H1 (cell line): ENCODE measurements around the gene HEATR5A. TPM values are rescaled to one million over a fixed set of nuclear protein-coding genes. Genes with fewer than 3 reads are reported as not detected.

Experiments used
- CTCF ChIA-PET: fragments of 300-600 bp; sonication (Branson Sonifier 250); formaldehyde crosslinking; loops from one replicate; lab custom pipeline; 2021; ENCODE audit not compliant: partially characterized antibody; lab: Charles Lee
- POLR2A ChIA-PET: fragments of 300-600 bp; sonication (Branson Sonifier 250); formaldehyde crosslinking; loops from one replicate; lab custom pipeline; 2021; ENCODE audit warnings: inconsistent platforms; ENCODE audit not compliant: partially characterized antibody; lab: Charles Lee
- DNase-seq, 2 experiments: peaks; one replicate each; pipeline versions ENCODE4 v3.0.0 to v3.0.0-alpha.2; 2010 to 2022; ENCODE audit warnings: low spot score in 2 of 2, low read depth in 1 of 2, mixed read lengths in 1 of 2
- FAIRE-seq: peaks from 2 replicates; lab custom pipeline; 2011; peaks lifted over from hg19 to GRCh38; lab: Jason Lieb, UNC
- H2AFZ ChIP-seq: 2 replicates; pipeline ENCODE4 v1.8.1; 2012; ENCODE audit warnings: low read length, inconsistent platforms
- H2AK5ac ChIP-seq: 2 replicates; pipeline ENCODE4 v1.6.1; 2013; ENCODE audit warnings: low read depth, low read length
- H2BK120ac ChIP-seq: replicated peaks from 2 replicates; pipeline ENCODE3; 2013; ENCODE audit warnings: low read depth, low read length, inconsistent platforms
- H2BK12ac ChIP-seq: 2 replicates; pipeline ENCODE4 v1.6.1; 2013; ENCODE audit warnings: low read depth, low read length
- H2BK15ac ChIP-seq: 2 replicates; pipeline ENCODE4 v1.6.1; 2013; ENCODE audit warnings: low read length
- H2BK20ac ChIP-seq: 2 replicates; pipeline ENCODE4 v1.6.1; 2013; ENCODE audit warnings: low read length
- H2BK5ac ChIP-seq: 2 replicates; pipeline ENCODE4 v1.6.1; 2013; ENCODE audit warnings: low read depth, low read length
- H3K14ac ChIP-seq: 2 replicates; pipeline ENCODE4 v1.6.1; 2013; ENCODE audit warnings: inconsistent platforms; ENCODE audit not compliant: insufficient read length
- H3K18ac ChIP-seq: 2 replicates; pipeline ENCODE4 v1.6.1; 2013; ENCODE audit warnings: low read length; ENCODE audit errors: extremely low read depth
- H3K23ac ChIP-seq: 2 replicates; pipeline ENCODE4 v1.6.1; 2013; ENCODE audit warnings: inconsistent platforms; ENCODE audit not compliant: insufficient read length
- H3K23me2 ChIP-seq: 2 replicates; pipeline ENCODE4 v1.6.1; 2013; ENCODE audit warnings: low read depth, low read length
- H3K27ac ChIP-seq: 2 replicates; pipeline ENCODE4 v1.6.1; 2011; ENCODE audit warnings: low read depth, low read length, inconsistent platforms
- H3K27me3 ChIP-seq, 4 experiments: replicated peaks in 1 of 4; 1 replicate in 1 of 4; 2 replicates in 3 of 4; pipeline versions ENCODE4 v1.6.1 to v1.8.1; 2011 to 2013; ENCODE audit warnings: low read length in 3 of 4, mild to moderate bottlenecking in 3 of 4, inconsistent platforms in 2 of 4, mixed read lengths in 2 of 4, moderate library complexity in 1 of 4; ENCODE audit not compliant: control insufficient read depth in 3 of 4, insufficient read depth in 3 of 4; ENCODE audit errors: extremely low read depth in 1 of 4
- H3K36me3 ChIP-seq, 4 experiments: 2 replicates each; pipeline versions ENCODE4 v1.6.1 to v1.8.1; 2011 to 2013; ENCODE audit warnings: mild to moderate bottlenecking in 4 of 4, low read length in 3 of 4, moderate library complexity in 2 of 4, control low read depth in 1 of 4, inconsistent platforms in 1 of 4; ENCODE audit not compliant: insufficient read depth in 4 of 4, control insufficient read depth in 2 of 4
- H3K4ac ChIP-seq: replicated peaks from 2 replicates; pipeline ENCODE3; 2013; ENCODE audit warnings: low read length, low read depth, mixed read lengths, inconsistent platforms; ENCODE audit not compliant: insufficient read length
- H3K4me1 ChIP-seq, 4 experiments: replicated peaks in 1 of 4; 1 replicate in 1 of 4; 2 replicates in 3 of 4; pipeline versions ENCODE4 v1.6.1 to v1.8.1; 2011 to 2013; ENCODE audit warnings: low read length in 3 of 4, inconsistent platforms in 2 of 4, mixed read lengths in 1 of 4; ENCODE audit not compliant: insufficient read depth in 4 of 4, control insufficient read depth in 3 of 4
- H3K4me2 ChIP-seq, 2 experiments: 2 replicates each; pipeline versions ENCODE4 v1.6.1 to v1.8.1; 2011 to 2013; ENCODE audit warnings: low read depth in 2 of 2, low read length in 2 of 2, control low read depth in 1 of 2, inconsistent platforms in 1 of 2, mild to moderate bottlenecking in 1 of 2; ENCODE audit not compliant: insufficient read depth in 1 of 2
- H3K4me3 ChIP-seq, 4 experiments: fragments of 200-600, 300-600 bp in 1 of 4; sonication (generic), shearing (Covaris generic), sonication (Bioruptor Twin) in 1 of 4; 2 replicates each; pipeline versions ENCODE4 v1.5.1 to v1.8.1; 2011 to 2016; ENCODE audit warnings: low read length in 4 of 4, low read depth in 3 of 4, control low read depth in 2 of 4, inconsistent platforms in 2 of 4, mild to moderate bottlenecking in 2 of 4, mixed read lengths in 1 of 4, moderate library complexity in 1 of 4; ENCODE audit not compliant: insufficient read depth in 2 of 4; ENCODE audit errors: extremely low read depth in 1 of 4
- H3K56ac ChIP-seq: replicated peaks from 2 replicates; pipeline ENCODE3; 2013; ENCODE audit warnings: low read depth, mild to moderate bottlenecking, mixed read lengths, low read length, inconsistent platforms; ENCODE audit not compliant: insufficient read length
- H3K79me1 ChIP-seq: 2 replicates; pipeline ENCODE4 v1.6.1; 2013; ENCODE audit warnings: low read depth, low read length, control low read depth
- H3K79me2 ChIP-seq, 2 experiments: 2 replicates each; pipeline versions ENCODE4 v1.6.1 to v1.8.1; 2012 to 2013; ENCODE audit warnings: low read length in 2 of 2, mild to moderate bottlenecking in 2 of 2, inconsistent platforms in 1 of 2; ENCODE audit not compliant: insufficient read depth in 2 of 2, control insufficient read depth in 1 of 2
- H3K9ac ChIP-seq, 4 experiments: replicated peaks in 1 of 4; 1 replicate in 1 of 4; 2 replicates in 3 of 4; pipeline versions ENCODE4 v1.6.1 to v1.8.1; 2011 to 2013; ENCODE audit warnings: low read depth in 3 of 4, low read length in 3 of 4, control low read depth in 2 of 4, mild to moderate bottlenecking in 2 of 4, moderate library complexity in 2 of 4, inconsistent platforms in 1 of 4; ENCODE audit errors: extremely low read depth in 1 of 4
- H3K9me3 ChIP-seq, 2 experiments: 2 replicates each; pipeline versions ENCODE4 v1.6.1 to v1.8.1; 2012 to 2013; ENCODE audit warnings: mild to moderate bottlenecking in 2 of 2, moderate library complexity in 2 of 2, control low read depth in 1 of 2, inconsistent platforms in 1 of 2, low read depth in 1 of 2, low read length in 1 of 2, mixed read lengths in 1 of 2; ENCODE audit not compliant: insufficient read depth in 2 of 2
- H4K20me1 ChIP-seq, 2 experiments: replicated peaks in 1 of 2; 2 replicates each; pipeline versions ENCODE3 to v1.8.1; 2011 to 2013; ENCODE audit warnings: inconsistent platforms in 2 of 2, low read length in 2 of 2, mild to moderate bottlenecking in 1 of 2; ENCODE audit not compliant: insufficient read depth in 2 of 2, control insufficient read depth in 1 of 2
- H4K5ac ChIP-seq: 2 replicates; pipeline ENCODE4 v1.6.1; 2013; ENCODE audit warnings: low read length, low read depth, mixed read lengths, inconsistent platforms; ENCODE audit not compliant: insufficient read length
- H4K8ac ChIP-seq: 2 replicates; pipeline ENCODE4 v1.8.0; 2013; ENCODE audit warnings: mild to moderate bottlenecking, moderate library complexity, low read length, inconsistent platforms; ENCODE audit not compliant: insufficient read depth; ENCODE audit errors: extremely low read depth
- H4K91ac ChIP-seq: replicated peaks from 2 replicates; pipeline ENCODE3; 2013; ENCODE audit warnings: low read length, mixed read lengths, inconsistent platforms; ENCODE audit not compliant: insufficient read length
- ATF2 ChIP-seq: IDR thresholded peaks from 2 replicates; pipeline ENCODE4 v1.6.1; 2012; ENCODE audit warnings: low read length, inconsistent platforms
- BRCA1 ChIP-seq: IDR thresholded peaks from 2 replicates; pipeline ENCODE4 v1.6.1; 2012; ENCODE audit warnings: low read depth, low read length, improper control_type of control experiment
- GABPA ChIP-seq: IDR thresholded peaks from 2 replicates; pipeline ENCODE4 v1.6.1; 2011; ENCODE audit warnings: mild to moderate bottlenecking, low read length, moderate library complexity, borderline replicate concordance; ENCODE audit not compliant: insufficient read depth
- RFX5 ChIP-seq: IDR thresholded peaks from 2 replicates; pipeline ENCODE4 v1.6.1; 2011; ENCODE audit warnings: low read depth, low read length, improper control_type of control experiment, borderline replicate concordance
- SIX5 ChIP-seq: IDR thresholded peaks from 2 replicates; pipeline ENCODE4 v1.6.1; 2011; ENCODE audit warnings: mild to moderate bottlenecking, low read depth, low read length
- SP2 ChIP-seq: IDR thresholded peaks from 2 replicates; pipeline ENCODE4 v1.6.1; 2012; ENCODE audit warnings: mild to moderate bottlenecking, low read length, inconsistent platforms
- ZNF274 ChIP-seq: IDR thresholded peaks from 2 replicates; pipeline ENCODE4 v1.7.0; 2012; ENCODE audit warnings: low read length, borderline replicate concordance; ENCODE audit errors: extremely low read depth
- WGBS, 2 experiments: shearing (Covaris generic) in 1 of 2; methylation state at CpG; one replicate each; pipeline versions ENCODE4 v1.1.6 to v1.1.7; 2013 to 2015; ENCODE audit warnings: low lambda C conversion rate in 2 of 2, mixed read lengths in 2 of 2, inconsistent platforms in 1 of 2, low coverage in 1 of 2, missing lambda C conversion rate in 1 of 2; ENCODE audit not compliant: insufficient replicate concordance in 2 of 2, insufficient coverage in 1 of 2, insufficient read length in 1 of 2; ENCODE audit errors: extremely low coverage in 1 of 2, missing lambda C conversion rate in 1 of 2; 5-methylcytosine and 5-hydroxymethylcytosine counted together
- polyA plus RNA-seq, 7 experiments: library from polyadenylated mRNA; depleted of rRNA in 3 of 7; stranded (reverse) in 5 of 7; unstranded in 2 of 7; fragments of >200 nt in 5 of 7; fragments of 200-250 nt in 2 of 7; gene quantifications; 1 replicate in 5 of 7; 2 replicates in 1 of 7; 4 replicates in 1 of 7; pipeline versions ENCODE4 v1.2.1 to v1.2.3, GENCODE V29; 2011 to 2013; ENCODE audit warnings: missing spikeins in 2 of 7, mixed read lengths in 2 of 7
- total RNA-seq: library from RNA; stranded (reverse); fragmentation: NEBNext Ultra II Directional; extraction: Animal tissue kit (Norgen Biotek cat#: 25700); gene quantifications from 2 replicates; pipeline ENCODE4 v1.2.1, GENCODE V29; 2021

HEATR5A gene
- total and polyA plus RNA-seq, 2 of the 8 experiments (the other 6 are each of a cell fraction or from before 2014, with no cell fraction given) = 9.0 to 36.2 TPM

- no peak overlapping the region for H2BK120ac ChIP-seq
- H3K4me2 ChIP-seq = no peak overlapping the region
- H2BK5ac ChIP-seq = no peak overlapping the region
- no peak overlapping the region for H4K5ac ChIP-seq
- H3K9me3 ChIP-seq = no peaks in the 10 kb centered on the region
- CTCF ChIA-PET = interaction anchor here (2.1 kb wide), 1 partner anchor 14 kb away, joined by 6 read pairs; no protein-coding TSS in a partner anchor
- H4K20me1 ChIP-seq = no peaks in the 10 kb centered on the region
- H4K8ac ChIP-seq = no peak overlapping the region
- H2BK20ac ChIP-seq = no peak overlapping the region
- no peak overlapping the region for H2BK12ac ChIP-seq
- H3K4me3 ChIP-seq = no peak overlapping the region
- no peak overlapping the region for H4K91ac ChIP-seq
- no peak for DNase-seq
- H3K27me3 ChIP-seq = no peaks in the 10 kb centered on the region
- peaks cover 0 to 2% (median 0%) of the 10 kb centered on the region in 4 experiments; a peak in 2 of 8 replicates for H3K36me3 ChIP-seq
- TF ChIP-seq ZNF274 (no peak), BRCA1 (no peak), GABPA (no peak), ATF2 (no peak), SIX5 (no peak), SP2 (no peak), RFX5 (no peak)
- no peaks in the 10 kb centered on the region for H3K23me2 ChIP-seq
- no peaks in the 10 kb centered on the region for H3K79me1 ChIP-seq
- no peak overlapping the region for H3K56ac ChIP-seq
- no peak overlapping the region for H3K14ac ChIP-seq
- 92% methylated on average over 5 of the region's 5 CpGs; no CpG with 5 or more reads in 1 of the 2 experiments for WGBS, 2 experiments
- no peak for FAIRE-seq
- H3K18ac ChIP-seq = no peak overlapping the region
- H2AK5ac ChIP-seq = no peak overlapping the region
- H3K4me1 ChIP-seq = no peaks in the 10 kb centered on the region
- H2AFZ ChIP-seq = no peak overlapping the region
- POLR2A ChIA-PET = no interaction called here
- H2BK15ac ChIP-seq = no peak overlapping the region
- H3K27ac ChIP-seq = no peak overlapping the region
- no peak overlapping the region for H3K9ac ChIP-seq
- no peak overlapping the region for H3K23ac ChIP-seq
- H3K79me2 ChIP-seq = no peaks in the 10 kb centered on the region
- H3K4ac ChIP-seq = no peak overlapping the region
Measured at GRCh38 chr14:31377433-31377832, 42.9 kb downstream of the HEATR5A start.
